ENCODE data around the gene ZNF532. TPM values are rescaled to one million over a fixed set of nuclear protein-coding genes. Genes with fewer than 3 reads are reported as not detected.
"Not testable (repeated sequence)": the region's sequence is repeated elsewhere in the genome, so short reads cannot be mapped to it uniquely, and the experiment has no call there.

Gene ZNF532
- total RNA-seq (2014; rRNA removed; shearing (Covaris generic)) = 12.2 and 13.5 TPM in 2 replicates

DNA sequence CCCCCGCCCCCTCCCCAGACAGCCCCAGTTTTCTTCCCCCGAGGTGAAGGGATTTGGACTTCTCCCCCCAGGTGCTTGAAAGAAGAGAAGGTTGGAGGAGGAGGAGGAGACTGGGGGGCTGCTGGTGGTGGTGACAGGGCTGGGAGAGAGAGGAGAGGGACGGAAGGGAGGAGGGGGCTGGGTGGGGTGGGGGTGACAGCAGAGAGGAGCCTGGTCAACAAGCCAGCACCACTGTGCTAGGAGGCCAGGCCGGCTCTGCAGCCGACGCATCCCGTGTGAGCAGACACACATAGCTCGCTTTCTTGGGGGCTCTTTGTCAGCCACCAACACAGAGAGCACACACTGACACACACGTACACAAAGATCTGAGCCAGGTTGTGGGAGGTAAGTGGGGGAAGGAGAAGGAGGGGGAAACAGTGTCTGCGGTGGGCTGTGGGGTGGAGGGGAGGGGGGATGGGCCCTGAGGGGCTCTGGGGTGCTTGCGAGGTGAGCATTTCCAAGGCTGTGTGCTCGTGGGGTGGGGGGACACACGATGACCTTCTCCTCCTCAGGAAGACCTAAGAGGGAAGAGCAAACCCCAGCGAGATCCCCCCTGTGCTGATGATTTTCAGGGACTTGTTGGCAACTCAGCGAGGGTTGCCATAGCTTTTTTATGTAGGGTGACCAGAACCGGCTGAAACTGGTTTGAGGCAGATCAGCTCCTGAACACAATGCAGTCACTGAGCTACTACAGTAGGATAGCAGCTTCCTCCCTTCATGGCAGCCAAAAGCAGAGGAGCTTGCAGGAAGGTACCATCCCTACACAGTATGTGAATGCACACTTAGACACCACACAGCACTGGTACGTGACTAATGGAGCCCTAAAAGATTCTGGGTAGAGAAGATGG, at the start of gene ZNF532:
ZNF532 (plus strand) TSS at position 732 of the 887 bp plus-strand sequence. CDS start 53,411 bp downstream, outside the sequence.
- DNase-seq (ENCODE audit: low spot score) = peak; percentile 22

DNA sequence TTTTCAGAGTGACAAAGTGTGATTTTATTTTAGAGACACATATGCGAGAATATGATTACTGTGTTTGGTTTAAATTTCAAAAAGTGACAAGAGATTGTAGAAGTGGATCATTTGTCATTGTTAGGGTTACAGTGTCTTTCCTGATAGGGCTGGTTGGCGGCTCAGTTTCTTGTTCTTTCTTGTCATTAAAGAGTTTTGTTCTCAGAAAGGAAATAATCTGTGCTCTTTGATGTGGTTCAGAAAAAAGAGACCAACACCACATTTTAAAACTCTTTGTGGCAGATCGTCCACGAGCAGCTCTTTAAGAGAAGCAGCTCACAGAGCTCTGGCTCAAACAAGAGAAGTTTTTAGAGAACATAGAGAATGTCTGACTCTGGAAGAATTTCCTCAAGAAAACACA, 45.6 kb upstream of the ZNF532 start:
- DNase-seq (ENCODE audit: low spot score) = no peak

- no peak for DNase-seq (ENCODE audit: low spot score)
These were observed 44.4 kb upstream of the ZNF532 start for GRCh38 chr18:58820251-58820650.

DNA sequence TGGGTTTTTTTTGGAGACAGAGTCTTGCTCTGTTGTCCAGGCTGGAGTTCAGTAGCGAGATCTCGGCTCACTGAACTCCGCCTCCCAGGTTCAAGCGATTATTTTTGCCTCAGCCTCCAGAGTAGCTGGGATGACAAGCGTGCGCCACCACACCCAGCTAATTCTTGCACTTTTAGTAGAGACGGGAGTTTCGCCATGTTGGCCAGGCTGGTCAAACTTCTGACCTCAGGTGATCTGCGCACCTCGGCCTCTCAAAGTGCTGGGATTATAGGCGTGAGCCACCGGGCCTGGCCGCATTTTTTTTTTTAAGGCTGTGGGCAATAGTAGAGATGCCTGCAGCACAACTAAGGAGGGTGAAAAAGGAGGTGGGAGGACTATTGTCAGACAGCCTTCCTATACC, 41.7 kb upstream of the ZNF532 start:
- no peak for DNase-seq (ENCODE audit: low spot score)

GRCh38 chr18:58823412-58823811, 41.3 kb upstream of the ZNF532 start:
- no peak for DNase-seq (ENCODE audit: low spot score)

DNA sequence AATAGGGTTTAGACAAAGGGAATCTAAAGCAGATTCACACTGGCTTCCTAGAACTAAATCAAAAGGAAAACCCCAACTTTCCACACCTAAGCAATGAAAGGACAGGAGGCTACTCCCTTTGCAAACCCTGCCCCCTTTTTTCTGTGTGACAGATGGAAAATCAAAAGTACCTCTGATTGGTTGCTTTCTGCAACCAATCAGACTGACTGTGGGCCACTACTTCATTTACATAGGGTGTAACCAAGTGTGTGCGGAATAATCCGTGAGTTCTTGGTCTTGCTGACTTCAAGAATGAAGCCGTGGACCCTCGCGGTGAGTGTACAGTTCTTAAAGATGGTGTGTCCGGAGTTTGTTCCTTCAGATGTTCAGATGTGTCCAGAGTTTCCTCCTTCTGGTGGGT, 37.8 kb upstream of the ZNF532 start:
- not testable (repeated sequence) for DNase-seq (ENCODE audit: low spot score)

- DNase-seq (ENCODE audit: low spot score) = no peak
These were observed 37.2 kb upstream of the ZNF532 start for GRCh38 chr18:58827428-58827827.

GRCh38 chr18:58827886-58828285, 36.8 kb upstream of the ZNF532 start:
- no peak for DNase-seq (ENCODE audit: low spot score)

- no peak for DNase-seq (ENCODE audit: low spot score)
These were observed 36.1 kb upstream of the ZNF532 start for GRCh38 chr18:58828399-58829121.

GRCh38 chr18:58829263-58829662, 35.4 kb upstream of the ZNF532 start:
- DNase-seq (ENCODE audit: low spot score) = no peak

DNA sequence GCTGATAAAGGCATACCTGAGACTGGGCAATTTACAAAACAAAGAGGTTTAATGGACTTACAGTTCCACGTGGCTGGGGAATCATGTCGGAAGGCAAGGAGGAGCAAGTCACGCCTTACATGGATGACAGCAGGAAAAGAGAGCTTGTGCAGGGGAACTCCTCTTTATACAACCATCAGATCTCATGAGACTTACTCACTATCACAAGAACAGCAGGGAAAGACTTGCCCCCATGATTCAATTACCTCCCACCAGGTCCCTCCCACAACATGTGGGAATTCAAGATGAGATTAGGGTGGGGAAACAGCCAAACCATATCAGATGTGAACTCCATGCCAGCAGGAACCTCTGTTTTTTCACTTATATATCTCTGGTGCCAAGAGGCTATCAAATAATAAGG, 34.8 kb upstream of the ZNF532 start:
- not testable (repeated sequence) for DNase-seq (ENCODE audit: low spot score)

- peak; percentile 11 for DNase-seq (ENCODE audit: low spot score)
These were observed 33.1 kb upstream of the ZNF532 start for GRCh38 chr18:58831606-58832005.

GRCh38 chr18:58838165-58838860, 26.4 kb upstream of the ZNF532 start:
- DNase-seq (ENCODE audit: low spot score) = no peak

DNA sequence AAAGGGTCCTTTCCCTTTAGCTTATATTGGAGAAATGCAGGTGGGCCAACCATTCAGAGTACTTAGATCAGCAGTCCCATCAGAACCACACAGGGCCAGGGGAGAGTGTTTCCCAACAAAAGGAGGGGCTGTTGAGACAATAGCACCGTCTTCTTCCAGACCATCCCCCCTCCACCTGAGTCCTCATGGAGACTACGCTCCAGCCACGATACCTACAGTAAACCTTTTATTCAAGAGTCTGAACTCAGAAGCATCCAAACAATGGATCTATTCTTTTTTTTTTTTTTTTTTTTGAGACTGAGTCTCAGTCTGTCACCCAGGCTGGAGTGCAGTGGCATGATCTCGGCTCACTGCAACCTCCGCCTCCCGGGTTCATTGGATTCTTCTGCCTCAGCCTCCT, 25.7 kb upstream of the ZNF532 start:
- DNase-seq (ENCODE audit: low spot score) = no peak

DNA sequence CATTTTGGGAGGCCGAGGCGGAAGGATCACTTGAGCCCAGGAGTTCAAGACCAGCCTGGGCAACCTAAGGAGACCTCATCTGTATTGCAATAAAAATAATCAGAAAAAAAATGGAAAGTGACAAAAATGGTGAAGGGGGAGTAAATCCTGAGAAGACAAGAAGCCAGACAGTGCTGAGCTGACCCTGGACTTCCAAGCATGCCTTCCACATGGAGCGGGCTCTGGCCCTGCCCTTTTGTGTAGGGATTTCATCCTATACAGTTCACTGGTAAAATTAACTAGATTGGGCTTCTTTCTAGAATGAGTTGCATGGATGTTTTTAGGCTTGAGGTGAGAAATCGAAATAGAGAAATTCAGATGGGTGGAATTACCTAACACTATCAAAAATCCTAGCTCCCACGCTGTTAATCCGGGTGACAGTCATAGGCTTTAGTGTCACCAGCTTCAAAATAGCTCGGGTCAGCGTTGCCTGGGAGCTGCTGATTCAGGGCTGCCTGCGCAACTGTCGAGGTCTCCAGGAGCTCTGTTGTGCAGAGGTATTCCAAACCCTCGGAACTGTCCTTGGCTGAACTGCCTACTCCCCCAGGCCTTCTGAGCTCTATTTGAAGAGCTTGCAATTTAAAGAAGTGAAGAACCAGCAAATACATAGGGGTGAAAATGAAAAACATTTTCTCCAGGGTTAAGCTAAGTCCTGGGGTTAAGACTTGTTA, 21.5 kb upstream of the ZNF532 start:
- no peak for DNase-seq (ENCODE audit: low spot score)

DNA sequence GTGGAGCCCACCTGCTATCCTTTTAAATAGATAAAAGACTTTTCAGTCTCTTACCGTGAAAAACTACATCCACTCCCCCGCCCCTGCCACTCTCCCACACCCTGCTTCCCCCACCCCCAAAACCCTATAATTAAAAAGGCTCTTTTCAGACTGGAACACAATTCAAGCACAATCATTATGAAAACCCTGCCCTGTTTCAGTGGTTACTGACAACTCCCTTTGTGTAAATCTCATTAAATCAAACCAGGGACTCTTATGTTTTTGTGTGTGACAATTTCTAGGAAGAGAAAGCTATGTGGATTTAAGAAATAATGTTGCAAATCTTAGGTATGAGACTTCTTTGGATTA, 21.0 kb upstream of the ZNF532 start:
- no peak for DNase-seq (ENCODE audit: low spot score)

GRCh38 chr18:58844871-58845270, 19.8 kb upstream of the ZNF532 start:
- DNase-seq (ENCODE audit: low spot score) = no peak

GRCh38 chr18:58845928-58846724, 18.6 kb upstream of the ZNF532 start:
- DNase-seq (ENCODE audit: low spot score) = no peak

GRCh38 chr18:58847383-58848071, 17.1 kb upstream of the ZNF532 start:
- no peak for DNase-seq (ENCODE audit: low spot score)

DNA sequence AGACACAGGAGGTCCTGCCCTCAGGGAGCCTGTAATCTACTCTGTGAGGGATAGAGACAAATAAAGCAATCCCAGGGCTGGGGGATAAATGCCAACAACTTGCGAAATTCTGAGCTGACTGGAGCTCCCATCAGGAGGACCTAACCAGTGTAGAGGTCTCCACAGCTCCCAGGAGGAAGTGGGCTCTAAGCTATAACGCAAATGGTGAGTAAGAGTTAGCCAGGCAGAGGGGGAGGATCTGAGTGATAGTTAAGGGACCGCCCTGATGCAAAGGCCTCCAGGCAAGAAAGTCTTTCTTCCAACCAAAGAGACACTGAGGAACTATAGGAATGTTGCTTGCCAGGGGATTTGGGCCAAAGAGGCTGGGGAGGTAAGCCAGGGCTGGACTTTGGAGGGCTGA, 16.0 kb upstream of the ZNF532 start:
- DNase-seq (ENCODE audit: low spot score) = no peak
